GM19351 (cell line): ENCODE data around the gene MRTFA.
A peak's percentile ranks its signal among the peaks of the same experiment; 100 is the strongest.
"Not testable (repeated sequence)": the region's sequence is repeated elsewhere in the genome, so short reads cannot be mapped to it uniquely, and the experiment has no call there.

ENCODE experiments used
- ATAC-seq: cut with Tn5 transposase; IDR thresholded peaks from one replicate; pipeline ENCODE4 v1.9.1; 2021; ENCODE audit warnings: mild to moderate bottlenecking, moderate library complexity; ENCODE audit not compliant: unreplicated experiment

The MRTFA gene

GRCh38 chr22:40502919-40503318 is 133.6 kb downstream of the MRTFA start:
- no peak for ATAC-seq

- ATAC-seq: not testable (repeated sequence)
Observed at GRCh38 chr22:40500465-40500786, 136.1 kb downstream of the MRTFA start.

GRCh38 chr22:40499209-40499623 is 137.3 kb downstream of the MRTFA start:
- ATAC-seq: no peak

GRCh38 chr22:40498420-40499208 is 137.9 kb downstream of the MRTFA start:
- no peak for ATAC-seq

GRCh38 chr22:40493441-40493840 is 143.1 kb downstream of the MRTFA start:
- ATAC-seq: no peak

GRCh38 chr22:40491990-40492631 is 144.4 kb downstream of the MRTFA start:
- peak; percentile 91 for ATAC-seq

- ATAC-seq: no peak
Observed at GRCh38 chr22:40487663-40488249, 148.8 kb downstream of the MRTFA start.

- ATAC-seq: no peak
Observed at GRCh38 chr22:40486962-40487602, 149.4 kb downstream of the MRTFA start.

GRCh38 chr22:40485813-40486667 is 150.5 kb downstream of the MRTFA start:
- no peak for ATAC-seq

GRCh38 chr22:40484906-40485669 is 151.4 kb downstream of the MRTFA start:
- no peak for ATAC-seq

GRCh38 chr22:40482886-40483285 is 153.6 kb downstream of the MRTFA start:
- no peak for ATAC-seq

- ATAC-seq: no peak
Observed at GRCh38 chr22:40482391-40482790, 154.1 kb downstream of the MRTFA start.

- no peak for ATAC-seq
Observed at GRCh38 chr22:40480996-40481395, 155.5 kb downstream of the MRTFA start.

GRCh38 chr22:40479887-40480538 is 156.5 kb downstream of the MRTFA start:
- ATAC-seq: no peak

GRCh38 chr22:40479126-40479800 is 157.3 kb downstream of the MRTFA start:
- no peak for ATAC-seq

GRCh38 chr22:40478338-40479125 is 158.0 kb downstream of the MRTFA start:
- no peak for ATAC-seq

GRCh38 chr22:40477683-40478337 is 158.7 kb downstream of the MRTFA start:
- ATAC-seq: no peak

- ATAC-seq: no peak
Observed at GRCh38 chr22:40476341-40476740, 160.2 kb downstream of the MRTFA start.
